ENCODE data around the gene XRCC2. TPM values are rescaled to one million over a fixed set of nuclear protein-coding genes. Genes with fewer than 3 reads are reported as not detected.
"Not testable (repeated sequence)": the region's sequence is repeated elsewhere in the genome, so short reads cannot be mapped to it uniquely, and the experiment has no call there.

The XRCC2 gene
- total RNA-seq, 1 donor from 2014 or later: 1.7 TPM

- intact Hi-C loops (cut with DNase I): no loop called here
- no peak for DNase-seq (ENCODE audit: extremely low spot score in 2 of 2)
- H3K4me3 ChIP-seq: no peak overlapping the region
- H3K36me3 ChIP-seq: no peaks in the 10 kb centered on the region
- no peaks in the 10 kb centered on the region for H3K4me1 ChIP-seq
- H3K27me3 ChIP-seq: no peaks in the 10 kb centered on the region
- H3K9me3 ChIP-seq: no peaks in the 10 kb centered on the region
- H3K27ac ChIP-seq: no peak overlapping the region
- TF ChIP-seq CTCF (IDR thresholded peaks at IDR 0.05): no peak
- no peak for TF ChIP-seq POLR2AphosphoS5 (IDR thresholded peaks at IDR 0.05; ENCODE audit: insufficient read depth in 1 of 2, low read depth in 1 of 2)
- TF ChIP-seq POLR2A (IDR thresholded peaks at IDR 0.05): no peak
These were observed 42.9 kb downstream of the XRCC2 start for GRCh38 chr7:152633072-152633471.

DNA sequence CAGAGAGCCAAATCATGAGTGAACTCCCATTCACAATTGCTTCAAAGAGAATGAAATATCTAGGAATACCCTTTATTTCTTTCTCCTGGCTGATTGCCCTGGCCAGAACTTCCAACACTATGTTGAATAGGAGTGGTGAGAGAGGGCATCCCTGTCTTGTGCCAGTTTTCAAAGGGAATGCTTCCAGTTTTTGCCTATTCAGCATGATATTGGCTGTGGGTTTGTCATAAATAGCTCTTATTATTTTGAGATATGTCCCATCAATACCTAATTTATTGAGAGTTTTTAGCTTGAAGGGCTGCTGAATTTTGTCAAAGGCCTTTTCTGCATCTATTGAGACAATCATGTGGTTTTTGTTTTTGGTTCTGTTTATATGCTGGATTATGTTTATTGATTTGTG, 47.2 kb downstream of the XRCC2 start:
- H3K9me3 ChIP-seq; DNase-seq (ENCODE audit: extremely low spot score in 2 of 2); intact Hi-C loops (cut with DNase I); H3K27me3 ChIP-seq; H3K27ac ChIP-seq; H3K36me3 ChIP-seq; H3K4me1 ChIP-seq; H3K4me3 ChIP-seq: not testable (repeated sequence)

GRCh38 chr7:152624228-152624627, 51.7 kb downstream of the XRCC2 start:
- TF ChIP-seq POLR2AphosphoS5 (IDR thresholded peaks at IDR 0.05; ENCODE audit: insufficient read depth in 1 of 2, low read depth in 1 of 2): no peak
- TF ChIP-seq CTCF (IDR thresholded peaks at IDR 0.05): no peak
- no peak for TF ChIP-seq POLR2A (IDR thresholded peaks at IDR 0.05)
- H3K9me3 ChIP-seq: no peaks in the 10 kb centered on the region
- H3K4me1 ChIP-seq: no peaks in the 10 kb centered on the region
- H3K27ac ChIP-seq: no peak overlapping the region
- H3K4me3 ChIP-seq: no peak overlapping the region
- intact Hi-C loops (cut with DNase I): no loop called here
- no peak for DNase-seq (ENCODE audit: extremely low spot score in 2 of 2)
- no peaks in the 10 kb centered on the region for H3K36me3 ChIP-seq
- no peaks in the 10 kb centered on the region for H3K27me3 ChIP-seq

DNA sequence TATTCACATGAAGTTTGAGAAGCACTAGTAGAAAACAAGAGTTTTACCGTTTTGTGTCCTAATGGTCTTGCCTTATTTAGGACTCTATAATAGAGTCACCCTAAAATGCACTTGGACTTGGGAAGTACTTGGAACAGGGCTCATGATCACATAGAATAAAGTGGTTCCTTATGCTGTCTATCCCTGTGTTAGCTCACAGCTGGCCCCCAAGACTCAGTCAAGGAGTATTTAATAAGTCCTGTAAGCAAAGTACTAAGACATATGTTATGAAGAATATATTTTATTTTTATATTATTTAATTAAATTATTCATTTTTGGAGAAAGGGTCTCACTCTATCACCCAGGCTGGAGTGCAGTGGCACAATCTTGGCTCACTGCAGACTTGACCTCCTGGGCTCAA, 54.5 kb downstream of the XRCC2 start:
- intact Hi-C loops (cut with DNase I): no loop called here
- H3K27ac ChIP-seq: no peak overlapping the region
- no peaks in the 10 kb centered on the region for H3K4me1 ChIP-seq
- no peaks in the 10 kb centered on the region for H3K36me3 ChIP-seq
- DNase-seq (ENCODE audit: extremely low spot score in 2 of 2): no peak
- H3K4me3 ChIP-seq: no peak overlapping the region
- H3K27me3 ChIP-seq: no peaks in the 10 kb centered on the region
- TF ChIP-seq CTCF (IDR thresholded peaks at IDR 0.05): no peak
- no peak for TF ChIP-seq POLR2A (IDR thresholded peaks at IDR 0.05)
- TF ChIP-seq POLR2AphosphoS5 (IDR thresholded peaks at IDR 0.05; ENCODE audit: insufficient read depth in 1 of 2, low read depth in 1 of 2): no peak
- H3K9me3 ChIP-seq: no peaks in the 10 kb centered on the region

DNA sequence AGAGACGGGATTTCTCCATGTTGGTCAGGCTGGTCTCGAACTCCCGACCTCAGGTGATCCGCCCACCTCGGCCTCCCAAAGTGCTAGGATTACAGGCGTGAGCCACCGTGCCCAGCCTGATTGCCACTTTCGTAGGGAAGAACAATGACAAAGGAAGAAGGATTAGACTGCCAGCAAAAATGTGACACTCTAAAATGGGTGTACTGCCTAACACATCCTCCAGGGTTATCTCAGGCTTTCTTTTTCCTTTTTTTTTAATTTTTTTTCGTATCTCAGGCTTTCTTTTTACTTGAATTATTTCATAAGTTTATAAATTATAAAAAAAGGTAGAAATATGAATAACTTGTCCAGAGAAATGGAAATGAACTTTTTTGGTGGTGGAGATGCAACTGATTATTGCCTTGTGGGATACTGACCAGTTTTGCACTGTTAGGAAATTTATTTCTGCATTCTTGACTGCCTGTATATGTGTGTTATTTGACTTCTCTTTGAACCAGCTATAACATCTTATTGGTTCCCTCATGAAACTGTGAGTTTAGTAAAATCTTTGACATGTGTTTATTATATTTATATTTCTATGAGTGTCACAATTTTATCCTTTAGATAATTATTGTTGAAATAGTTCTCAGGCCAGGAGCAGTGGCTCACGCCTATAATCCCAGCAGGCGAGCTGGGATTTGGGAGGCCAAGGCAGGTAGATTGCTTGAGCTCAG, 56.8 kb downstream of the XRCC2 start:
- H3K36me3 ChIP-seq: no peaks in the 10 kb centered on the region
- DNase-seq (ENCODE audit: extremely low spot score in 2 of 2): no peak
- H3K27me3 ChIP-seq: no peaks in the 10 kb centered on the region
- no peak overlapping the region for H3K27ac ChIP-seq
- intact Hi-C loops (cut with DNase I): no loop called here
- no peak overlapping the region for H3K4me3 ChIP-seq
- no peaks in the 10 kb centered on the region for H3K9me3 ChIP-seq
- no peaks in the 10 kb centered on the region for H3K4me1 ChIP-seq
- TF ChIP-seq CTCF (IDR thresholded peaks at IDR 0.05): no peak
- no peak for TF ChIP-seq POLR2A (IDR thresholded peaks at IDR 0.05)
- TF ChIP-seq POLR2AphosphoS5 (IDR thresholded peaks at IDR 0.05; ENCODE audit: insufficient read depth in 1 of 2, low read depth in 1 of 2): no peak
